ENCODE measurements around the gene PDE4B. TPM values are rescaled to one million over a fixed set of nuclear protein-coding genes. Genes with fewer than 3 reads are reported as not detected.
"Not testable (repeated sequence)": the region's sequence is repeated elsewhere in the genome, so short reads cannot be mapped to it uniquely, and the experiment has no call there.

Gene PDE4B
- total RNA-seq, 1 donor from 2014 or later: 1.2 TPM

DNA sequence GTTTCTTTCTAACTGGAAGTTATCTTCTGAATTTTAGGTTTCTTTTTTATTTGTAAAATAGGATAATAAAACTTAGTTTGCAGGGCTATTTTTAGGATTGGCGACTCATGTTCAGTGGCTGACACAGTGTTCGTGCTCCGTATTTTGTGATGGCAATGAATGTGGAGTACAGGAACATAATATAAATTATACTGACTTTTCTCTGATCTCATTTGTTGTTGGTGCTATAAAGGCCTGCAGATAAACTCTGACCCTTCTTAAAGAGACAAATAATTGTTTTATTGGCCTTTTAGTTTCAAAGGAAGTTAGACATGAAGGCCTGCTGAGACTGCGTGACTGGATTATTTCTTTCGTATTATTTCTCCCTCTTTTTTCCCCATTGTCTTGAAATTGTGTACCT is 339.6 kb downstream of the PDE4B start:
- Histone ChIP-seq H3K4me2 (no peak overlapping the region), H3K27me3 (no peaks in the 10 kb centered on the region), H3K79me2 (ENCODE audit: low read depth) (no peaks in the 10 kb centered on the region), H3K9ac (no peak overlapping the region), H3K9me3 (ENCODE audit: low read depth) (no peaks in the 10 kb centered on the region), H3F3A (ENCODE audit: low read depth) (no peaks in the 10 kb centered on the region), H3K36me3 (no peaks in the 10 kb centered on the region), H3K27ac (no peak overlapping the region), H2AFZ (replicated peaks) (no peak overlapping the region), H4K20me1 (ENCODE audit: low read depth) (no peaks in the 10 kb centered on the region), H3K4me1 (no peaks in the 10 kb centered on the region), H3K4me3 (no peak overlapping the region)
- Mint-ChIP-seq H3K4me3 (no peak overlapping the region), H3K9me3 (no peaks in the 10 kb centered on the region), H3K36me3 (no peaks in the 10 kb centered on the region), H3K27ac (no peak overlapping the region), H3K27me3 (ENCODE audit: insufficient read depth, low read depth) (no peaks in the 10 kb centered on the region), H3K4me1 (peaks cover 5% of the 10 kb centered on the region)
- TF ChIP-seq EZH2phosphoT487 (IDR thresholded peaks at IDR 0.05): no peak
- no peak for TF ChIP-seq EZH2 (IDR thresholded peaks at IDR 0.05)
- no peak for DNase-seq (ENCODE audit: low spot score)

DNA sequence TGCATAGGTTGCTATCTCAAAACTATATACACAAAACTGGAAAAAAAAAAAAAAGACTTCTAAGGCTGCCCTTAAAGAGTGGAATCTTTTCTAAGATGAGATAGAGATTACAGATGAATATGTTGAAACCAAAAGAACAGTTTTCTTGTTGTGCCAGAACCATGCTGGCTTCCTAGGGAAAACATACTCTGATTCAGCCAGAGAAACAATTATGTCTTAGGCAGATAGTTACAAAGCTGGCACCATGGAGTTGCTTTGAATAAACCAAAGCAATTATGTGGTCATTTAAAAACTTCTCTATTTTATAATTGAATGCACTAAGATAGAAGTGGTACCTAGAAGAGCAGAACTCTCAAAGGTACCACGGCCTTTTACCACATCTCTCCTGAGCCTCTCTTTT is 341.3 kb downstream of the PDE4B start:
- no peak overlapping the region for H3K9ac ChIP-seq
- Mint-ChIP-seq H3K4me1 (peaks cover 5% of the 10 kb centered on the region), H3K36me3 (no peaks in the 10 kb centered on the region), H3K4me3 (no peak overlapping the region), H3K27ac (no peak overlapping the region), H3K27me3 (ENCODE audit: insufficient read depth, low read depth) (no peaks in the 10 kb centered on the region), H3K9me3 (no peaks in the 10 kb centered on the region)
- TF ChIP-seq, protein P1, sequence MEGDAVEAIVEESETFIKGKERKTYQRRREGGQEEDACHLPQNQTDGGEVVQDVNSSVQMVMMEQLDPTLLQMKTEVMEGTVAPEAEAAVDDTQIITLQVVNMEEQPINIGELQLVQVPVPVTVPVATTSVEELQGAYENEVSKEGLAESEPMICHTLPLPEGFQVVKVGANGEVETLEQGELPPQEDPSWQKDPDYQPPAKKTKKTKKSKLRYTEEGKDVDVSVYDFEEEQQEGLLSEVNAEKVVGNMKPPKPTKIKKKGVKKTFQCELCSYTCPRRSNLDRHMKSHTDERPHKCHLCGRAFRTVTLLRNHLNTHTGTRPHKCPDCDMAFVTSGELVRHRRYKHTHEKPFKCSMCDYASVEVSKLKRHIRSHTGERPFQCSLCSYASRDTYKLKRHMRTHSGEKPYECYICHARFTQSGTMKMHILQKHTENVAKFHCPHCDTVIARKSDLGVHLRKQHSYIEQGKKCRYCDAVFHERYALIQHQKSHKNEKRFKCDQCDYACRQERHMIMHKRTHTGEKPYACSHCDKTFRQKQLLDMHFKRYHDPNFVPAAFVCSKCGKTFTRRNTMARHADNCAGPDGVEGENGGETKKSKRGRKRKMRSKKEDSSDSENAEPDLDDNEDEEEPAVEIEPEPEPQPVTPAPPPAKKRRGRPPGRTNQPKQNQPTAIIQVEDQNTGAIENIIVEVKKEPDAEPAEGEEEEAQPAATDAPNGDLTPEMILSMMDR (IDR thresholded peaks at IDR 0.05): no peak
- TF ChIP-seq EZH2phosphoT487 (IDR thresholded peaks at IDR 0.05) (no peak), EZH2 (IDR thresholded peaks at IDR 0.05) (no peak)
- no peaks in the 10 kb centered on the region for H3K9me3 ChIP-seq (ENCODE audit: low read depth)
- H3K27me3 ChIP-seq: no peaks in the 10 kb centered on the region
- no peaks in the 10 kb centered on the region for H3K4me1 ChIP-seq
- DNase-seq (ENCODE audit: low spot score): no peak
- no peak overlapping the region for H3K4me2 ChIP-seq
- no peaks in the 10 kb centered on the region for H4K20me1 ChIP-seq (ENCODE audit: low read depth)
- H3K36me3 ChIP-seq: no peaks in the 10 kb centered on the region
- no peaks in the 10 kb centered on the region for H3K79me2 ChIP-seq (ENCODE audit: low read depth)
- no peak overlapping the region for H3K4me3 ChIP-seq
- no peaks in the 10 kb centered on the region for H3F3A ChIP-seq (ENCODE audit: low read depth)
- no peak overlapping the region for H3K27ac ChIP-seq
- no peak overlapping the region for H2AFZ ChIP-seq (replicated peaks)

DNA sequence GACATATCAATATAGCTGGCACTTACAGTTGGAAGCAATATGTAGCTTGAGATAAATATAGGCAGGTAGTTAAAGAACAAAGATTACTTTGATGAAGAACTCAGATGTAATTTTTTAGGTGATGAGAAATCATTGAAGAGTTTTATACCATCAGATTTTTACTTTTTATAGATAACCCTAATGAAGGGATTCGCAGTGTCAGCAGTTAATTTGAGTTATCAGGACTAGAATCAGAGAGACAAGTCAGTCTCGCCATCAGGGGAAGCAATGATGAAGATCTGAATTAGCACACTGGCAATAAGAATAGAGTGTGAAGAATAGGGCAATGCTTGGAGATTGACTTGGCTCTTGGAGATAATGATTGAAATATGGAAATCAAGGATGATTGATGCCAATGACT is 342.5 kb downstream of the PDE4B start:
- Histone ChIP-seq H4K20me1 (ENCODE audit: low read depth) (no peaks in the 10 kb centered on the region), H3F3A (ENCODE audit: low read depth) (no peaks in the 10 kb centered on the region), H3K79me2 (ENCODE audit: low read depth) (no peaks in the 10 kb centered on the region), H3K9ac (no peak overlapping the region), H2AFZ (replicated peaks) (no peak overlapping the region), H3K27ac (no peak overlapping the region), H3K27me3 (no peaks in the 10 kb centered on the region), H3K4me1 (no peaks in the 10 kb centered on the region), H3K9me3 (ENCODE audit: low read depth) (no peaks in the 10 kb centered on the region), H3K4me2 (no peak overlapping the region), H3K4me3 (no peak overlapping the region), H3K36me3 (no peaks in the 10 kb centered on the region)
- Mint-ChIP-seq H3K4me1 (peaks cover 5% of the 10 kb centered on the region), H3K4me3 (no peak overlapping the region), H3K27me3 (ENCODE audit: insufficient read depth, low read depth) (no peaks in the 10 kb centered on the region), H3K36me3 (no peaks in the 10 kb centered on the region), H3K9me3 (no peaks in the 10 kb centered on the region), H3K27ac (no peak overlapping the region)
- TF ChIP-seq EZH2 (IDR thresholded peaks at IDR 0.05) (no peak), EZH2phosphoT487 (IDR thresholded peaks at IDR 0.05) (no peak)
- TF ChIP-seq, protein P1 (IDR thresholded peaks at IDR 0.05): no peak
- no peak for DNase-seq (ENCODE audit: low spot score)

DNA sequence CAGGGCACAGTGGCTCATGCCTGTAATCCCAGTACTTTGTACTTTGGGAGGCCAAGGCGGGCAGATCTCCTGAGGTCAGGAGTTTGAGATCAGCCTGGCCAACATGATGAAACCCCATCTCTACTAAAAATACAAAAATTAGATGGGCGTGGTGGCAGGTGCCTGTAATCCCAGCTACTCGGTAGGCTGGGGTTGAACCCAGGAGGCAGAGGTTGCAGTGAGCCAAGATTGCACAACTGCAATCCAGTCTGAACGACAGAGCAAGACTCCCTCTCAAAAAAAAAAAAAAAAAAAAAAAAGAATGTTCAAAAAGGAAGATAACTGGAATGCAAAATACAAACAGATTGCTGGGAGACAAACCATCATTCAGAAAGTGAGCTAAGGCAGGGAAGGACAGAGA is 343.7 kb downstream of the PDE4B start:
- H3K4me2 ChIP-seq; H3K79me2 ChIP-seq (ENCODE audit: low read depth); H3K27ac ChIP-seq; H4K20me1 ChIP-seq (ENCODE audit: low read depth); H3F3A ChIP-seq (ENCODE audit: low read depth); H3K4me3 ChIP-seq; H3K27ac Mint-ChIP-seq; H3K4me1 ChIP-seq; H2AFZ ChIP-seq (replicated peaks); H3K27me3 ChIP-seq; H3K4me3 Mint-ChIP-seq; H3K36me3 Mint-ChIP-seq; H3K9ac ChIP-seq; H3K27me3 Mint-ChIP-seq (ENCODE audit: insufficient read depth, low read depth); H3K4me1 Mint-ChIP-seq; DNase-seq (ENCODE audit: low spot score); H3K9me3 Mint-ChIP-seq; H3K36me3 ChIP-seq; H3K9me3 ChIP-seq (ENCODE audit: low read depth): not testable (repeated sequence)
